ENCODE measurements around the gene SLC25A20.
"Not testable (repeated sequence)": the region's sequence is repeated elsewhere in the genome, so short reads cannot be mapped to it uniquely, and the experiment has no call there.

The SLC25A20 gene

DNA sequence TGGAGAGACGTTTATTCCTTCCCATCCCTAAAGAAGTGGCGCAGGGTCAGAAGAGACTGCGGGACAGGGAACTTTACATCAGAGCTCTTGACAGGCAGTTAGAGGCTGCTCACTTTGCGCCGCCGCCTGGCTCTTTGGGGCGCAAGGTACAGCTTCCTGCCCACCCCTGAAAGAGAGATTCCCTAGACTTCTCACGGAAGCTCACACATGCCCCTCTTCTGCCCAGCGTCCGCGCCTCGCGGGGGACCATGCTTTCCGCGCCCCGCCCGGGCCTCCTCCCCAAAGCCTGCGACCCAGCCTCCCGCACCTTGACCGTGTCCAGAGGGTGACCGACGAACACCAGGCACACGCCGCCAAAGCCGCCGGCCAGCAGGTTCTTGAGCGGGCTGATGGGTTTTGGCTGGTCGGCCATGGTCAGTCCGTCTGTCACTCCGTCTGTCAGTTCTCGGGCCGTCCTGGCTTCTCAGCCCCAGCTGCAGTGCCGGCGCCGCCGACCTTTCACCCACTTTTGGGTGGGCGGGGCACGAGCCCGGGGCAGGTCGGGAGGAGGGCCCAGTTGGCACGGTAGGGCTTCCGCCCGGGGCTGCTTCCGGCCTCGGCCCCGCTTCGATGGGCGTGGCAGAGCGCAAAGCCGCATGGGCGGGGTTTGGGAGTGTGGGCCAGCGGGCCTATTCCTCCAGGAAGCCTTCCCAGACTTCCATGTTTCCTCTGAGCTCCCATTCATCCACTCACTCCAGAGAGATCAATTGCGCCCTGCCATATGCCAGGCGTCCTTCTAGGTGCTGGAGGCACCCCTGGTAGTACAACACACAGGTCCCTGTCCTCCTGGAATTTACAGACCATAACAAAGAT lies at the start of gene SLC25A20:
TSS of gene SLC25A20 (minus strand) at position 500 of the 852 bp plus-strand sequence. CDS start at position 412, 88 bp downstream.
- peak; percentile 77 to 82 for DNase-seq (ENCODE audit: low read depth in 2 of 2, low spot score in 1 of 2)

DNA sequence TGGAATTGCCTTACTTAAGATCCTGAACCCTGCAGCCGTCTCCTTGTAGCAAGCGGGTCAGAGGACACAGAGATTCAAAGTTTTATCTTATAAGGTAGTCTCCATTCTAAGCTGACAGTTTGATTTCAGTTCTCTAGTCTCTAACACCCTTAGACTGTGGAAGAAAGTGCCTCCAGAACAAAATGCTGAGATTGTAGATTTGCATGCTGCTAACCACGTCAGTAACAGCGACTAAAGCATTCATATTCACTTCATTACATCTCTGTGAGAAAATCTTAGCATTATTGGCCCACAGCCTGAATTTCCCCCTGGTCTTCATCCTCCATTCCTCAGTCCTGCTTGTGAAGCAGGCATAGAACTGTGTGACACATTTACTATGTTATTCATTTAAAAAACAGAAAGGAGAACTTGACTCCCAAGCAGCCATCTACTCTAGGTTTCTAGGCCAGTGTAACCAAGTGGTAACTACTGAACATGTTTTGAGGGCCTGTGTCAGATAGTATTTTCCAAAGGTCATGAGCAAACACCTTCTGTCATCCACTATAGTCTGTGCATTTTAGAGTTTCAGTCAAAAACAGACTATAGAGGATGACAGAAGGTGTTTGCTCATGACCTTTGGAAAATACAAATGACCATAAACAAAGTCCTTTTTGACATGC lies 47.3 kb upstream of the SLC25A20 start:
- no peak for DNase-seq (ENCODE audit: low read depth in 2 of 2, low spot score in 1 of 2)

DNA sequence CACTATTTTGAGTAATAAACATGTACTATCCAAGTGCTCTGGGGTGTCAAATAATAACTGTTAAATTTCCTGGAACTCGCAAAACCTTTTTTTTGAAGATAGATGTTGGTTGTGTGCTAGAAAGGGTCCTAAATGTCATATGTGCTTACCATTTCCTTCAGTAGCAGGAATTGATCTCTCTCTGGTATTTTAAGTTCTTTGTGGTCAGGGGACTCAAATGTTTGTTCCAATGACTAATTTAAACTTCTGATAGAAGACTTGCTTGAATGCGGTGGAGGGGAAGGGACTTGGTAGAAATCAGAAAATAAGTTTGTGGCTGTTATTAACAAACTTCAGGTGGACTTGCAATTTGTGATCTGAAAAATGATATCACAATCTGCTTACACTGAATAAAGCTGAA lies 46.8 kb upstream of the SLC25A20 start:
- DNase-seq (ENCODE audit: low read depth in 2 of 2, low spot score in 1 of 2) = no peak

GRCh38 chr3:48938689-48939088 lies 40.0 kb upstream of the SLC25A20 start:
- no peak for DNase-seq (ENCODE audit: low read depth in 2 of 2, low spot score in 1 of 2)

GRCh38 chr3:48938156-48938555 lies 39.5 kb upstream of the SLC25A20 start:
- no peak for DNase-seq (ENCODE audit: low read depth in 2 of 2, low spot score in 1 of 2)

GRCh38 chr3:48935530-48935929 lies 36.8 kb upstream of the SLC25A20 start:
- no peak for DNase-seq (ENCODE audit: low read depth in 2 of 2, low spot score in 1 of 2)

- DNase-seq (ENCODE audit: low read depth in 2 of 2, low spot score in 1 of 2) = no peak
Measured at GRCh38 chr3:48934333-48934991, 35.8 kb upstream of the SLC25A20 start.

- DNase-seq (ENCODE audit: low read depth in 2 of 2, low spot score in 1 of 2) = no peak
Measured at GRCh38 chr3:48931944-48932580, 33.4 kb upstream of the SLC25A20 start.

DNA sequence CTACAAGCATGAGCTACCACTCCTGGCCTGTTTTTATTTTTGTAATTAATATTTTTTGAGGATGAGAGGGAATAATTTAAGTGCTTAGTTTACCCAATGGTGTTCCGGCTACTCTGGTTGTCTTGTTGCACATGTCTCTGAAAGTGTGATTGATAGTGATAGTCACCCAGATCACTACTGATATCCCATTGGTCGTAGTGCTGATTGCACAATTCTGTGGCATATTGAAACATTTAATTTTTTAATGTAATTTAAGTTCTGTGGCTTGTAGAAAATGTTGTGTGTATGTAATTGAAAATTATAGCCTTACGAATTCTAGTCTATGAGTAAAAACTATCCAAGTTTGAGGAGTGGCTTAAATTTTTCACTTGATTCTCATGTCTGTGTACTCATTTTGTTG lies 31.9 kb upstream of the SLC25A20 start:
- no peak for DNase-seq (ENCODE audit: low read depth in 2 of 2, low spot score in 1 of 2)

DNA sequence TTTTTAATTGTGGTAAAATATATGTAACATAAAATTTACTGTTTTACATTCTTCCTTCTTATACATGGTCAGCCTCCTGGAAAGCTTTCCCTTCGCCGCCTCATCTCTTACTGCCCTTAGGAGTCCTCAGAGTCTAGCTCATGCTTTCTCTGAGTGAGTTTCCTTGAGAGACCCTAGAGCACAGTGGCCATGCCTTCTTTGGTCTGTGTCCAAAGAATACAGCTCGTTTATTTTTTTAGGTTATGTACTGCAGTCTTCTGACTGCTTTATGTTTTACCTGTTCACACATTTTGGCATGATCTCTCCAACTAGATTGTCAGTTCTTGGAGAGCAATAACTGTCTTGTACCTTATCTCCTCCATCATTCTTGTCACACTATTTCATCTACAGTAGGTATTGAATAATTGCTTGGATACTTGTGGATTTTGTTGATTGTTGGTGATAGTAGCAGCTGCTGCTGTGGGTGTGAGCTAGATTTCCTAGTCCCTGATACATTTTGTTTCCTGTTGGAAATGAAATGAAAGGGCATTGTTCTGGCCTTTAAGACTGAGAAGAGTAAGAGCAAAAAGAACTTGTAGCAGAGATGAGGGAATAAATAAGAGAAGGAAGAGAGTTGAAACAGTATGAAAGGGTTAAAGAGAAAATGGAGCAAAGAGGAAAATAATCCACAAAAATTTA lies 30.8 kb upstream of the SLC25A20 start:
- no peak for DNase-seq (ENCODE audit: low read depth in 2 of 2, low spot score in 1 of 2)

DNA sequence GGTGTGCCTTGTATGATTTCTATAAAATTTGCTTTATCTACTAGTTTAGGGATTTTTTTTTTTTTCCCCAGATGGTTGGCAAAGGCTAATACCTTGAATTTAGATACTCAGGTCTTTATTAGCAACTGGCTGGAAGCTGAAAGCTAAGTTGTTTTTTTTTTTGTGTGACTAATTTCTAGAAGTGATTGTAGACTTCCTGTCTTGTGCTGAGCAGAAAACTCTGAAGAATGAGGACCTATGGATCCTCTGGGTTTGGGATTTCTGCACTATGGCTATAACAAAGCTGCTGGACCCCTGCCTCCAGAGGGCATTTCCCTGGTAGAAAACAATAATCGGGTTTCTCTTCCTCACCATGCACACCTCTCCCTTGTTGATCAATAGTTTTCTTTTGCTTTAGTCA lies 30.0 kb upstream of the SLC25A20 start:
- DNase-seq (ENCODE audit: low read depth in 2 of 2, low spot score in 1 of 2) = no peak

DNA sequence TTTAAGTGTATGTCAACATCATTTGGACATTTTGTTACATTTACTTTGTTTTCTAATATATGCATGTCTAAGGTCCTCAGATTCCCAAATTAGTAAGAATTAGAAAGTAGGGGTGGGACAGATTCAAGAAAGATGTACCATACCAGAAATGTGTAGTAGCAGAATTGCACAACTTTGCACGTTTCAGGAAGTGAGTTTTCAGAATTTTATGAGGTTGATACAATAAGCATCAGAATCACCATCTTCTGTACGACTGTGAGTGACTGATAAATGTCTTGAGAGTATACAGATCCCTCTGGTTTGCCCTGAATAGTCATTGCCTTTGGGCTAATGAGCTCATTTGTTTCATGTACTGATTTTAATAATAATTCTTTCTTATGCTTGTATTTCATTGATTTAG lies 29.2 kb upstream of the SLC25A20 start:
- DNase-seq (ENCODE audit: low read depth in 2 of 2, low spot score in 1 of 2) = no peak

- DNase-seq (ENCODE audit: low read depth in 2 of 2, low spot score in 1 of 2) = no peak
Measured at GRCh38 chr3:48926425-48927392, 28.0 kb upstream of the SLC25A20 start.

DNA sequence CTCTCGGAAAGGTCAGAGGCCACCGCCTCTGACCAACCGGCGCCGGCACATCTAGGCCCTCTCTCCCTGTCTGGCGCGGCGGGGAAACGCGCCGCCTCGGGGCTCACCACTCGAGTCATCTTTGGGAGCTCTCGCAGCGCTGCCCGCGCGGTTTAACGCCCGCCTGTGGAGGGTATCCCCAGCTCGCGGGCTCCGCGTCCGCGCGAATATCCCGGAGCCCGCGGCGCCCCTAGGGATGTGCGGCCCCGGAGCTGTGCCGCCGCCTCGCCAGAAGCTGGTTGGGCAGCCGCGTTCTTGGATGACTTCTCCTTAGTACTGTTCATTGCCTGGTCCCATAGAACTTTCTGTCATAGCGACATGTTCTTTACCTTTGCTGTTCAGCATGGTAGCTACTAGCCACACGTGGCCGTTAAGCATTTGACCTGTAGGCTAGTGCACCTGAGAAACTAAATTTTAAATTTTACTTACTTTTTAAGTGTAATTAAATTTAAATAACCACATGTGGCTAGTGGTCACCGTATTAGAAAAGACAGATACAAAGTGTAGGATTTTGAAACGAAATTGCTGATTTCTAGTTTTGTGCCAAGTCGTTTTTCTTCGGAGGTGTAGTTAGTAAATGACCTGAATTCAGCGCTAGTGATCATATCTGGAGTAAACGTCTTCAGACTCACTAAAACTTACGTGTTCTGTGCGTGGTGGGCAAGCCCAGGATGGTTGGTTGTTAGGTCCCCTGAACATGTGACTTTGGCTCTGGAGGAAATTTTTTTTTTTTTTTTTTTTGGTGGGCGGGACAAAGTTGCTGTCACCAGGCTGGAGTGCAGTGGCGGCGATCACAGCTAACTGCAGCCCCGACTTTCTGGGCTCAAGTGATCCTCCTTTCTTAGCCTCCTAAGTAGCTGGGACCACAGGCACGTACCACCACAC lies 20.8 kb upstream of the SLC25A20 start:
- peak in 1 of 2 donors; percentile 40 for DNase-seq (ENCODE audit: low read depth in 2 of 2, low spot score in 1 of 2)

- peak; percentile 60 to 73 for DNase-seq (ENCODE audit: low read depth in 2 of 2, low spot score in 1 of 2)
Measured at GRCh38 chr3:48918388-48919214, 19.9 kb upstream of the SLC25A20 start, which contains the start of gene ARIH2. Gene ARIH2 (plus strand): TSS chr3:48918842. CDS start chr3:48927559, 8,717 bp downstream.

- DNase-seq (ENCODE audit: low read depth in 2 of 2, low spot score in 1 of 2) = no peak
Measured at GRCh38 chr3:48915296-48915695, 16.6 kb upstream of the SLC25A20 start.

DNA sequence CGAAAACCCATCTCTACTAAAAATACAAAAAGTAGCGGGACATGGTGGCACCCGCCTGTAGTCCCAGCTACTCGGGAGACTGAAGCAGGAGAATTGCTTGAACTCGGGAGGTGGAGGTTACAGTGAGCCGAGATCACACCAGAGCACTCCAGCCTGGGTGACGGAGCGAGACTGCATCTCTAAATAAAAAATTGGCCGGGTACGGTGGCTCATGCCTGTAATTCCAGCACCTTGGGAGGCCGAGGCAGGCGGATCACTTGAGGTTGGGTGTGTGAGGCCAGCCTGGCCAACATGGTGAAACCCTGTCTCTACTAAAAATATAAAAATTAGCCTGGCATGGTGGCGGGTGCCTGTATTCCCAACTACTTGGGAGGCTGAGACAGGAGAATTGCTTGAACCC lies 8.3 kb upstream of the SLC25A20 start:
- not testable (repeated sequence) for DNase-seq (ENCODE audit: low read depth in 2 of 2, low spot score in 1 of 2)

DNA sequence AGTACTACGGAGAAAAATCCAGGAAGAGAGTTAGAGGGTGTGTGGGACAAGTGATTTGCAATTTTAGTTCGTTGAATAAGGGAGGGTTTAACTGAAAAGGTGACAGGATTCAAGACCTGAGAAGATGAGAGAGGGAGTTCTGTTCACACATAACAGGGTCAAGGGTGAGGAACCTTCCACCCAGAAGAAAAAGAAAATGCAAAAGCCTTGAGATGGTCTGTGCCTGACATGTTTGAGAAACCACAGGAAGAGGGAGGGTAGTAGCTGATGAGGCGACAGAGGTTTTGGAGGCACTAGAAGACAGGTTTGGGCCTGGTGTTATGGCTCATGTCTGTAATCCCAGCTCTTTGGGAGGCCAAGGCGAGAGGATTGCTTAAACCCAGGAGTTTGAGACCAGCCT lies 591 bp upstream of the SLC25A20 start:
- DNase-seq (ENCODE audit: low read depth in 2 of 2, low spot score in 1 of 2) = no peak
